ENCODE results near the gene SH3RF2. TPM values are rescaled to one million over a fixed set of nuclear protein-coding genes. Genes with fewer than 3 reads are reported as not detected.

SH3RF2 gene
- total and polyA plus RNA-seq, 10 of the 15 experiments (the other 5 are each of a cell fraction or from before 2014, with no cell fraction given): 0.15 TPM; not detected in 9

DNA sequence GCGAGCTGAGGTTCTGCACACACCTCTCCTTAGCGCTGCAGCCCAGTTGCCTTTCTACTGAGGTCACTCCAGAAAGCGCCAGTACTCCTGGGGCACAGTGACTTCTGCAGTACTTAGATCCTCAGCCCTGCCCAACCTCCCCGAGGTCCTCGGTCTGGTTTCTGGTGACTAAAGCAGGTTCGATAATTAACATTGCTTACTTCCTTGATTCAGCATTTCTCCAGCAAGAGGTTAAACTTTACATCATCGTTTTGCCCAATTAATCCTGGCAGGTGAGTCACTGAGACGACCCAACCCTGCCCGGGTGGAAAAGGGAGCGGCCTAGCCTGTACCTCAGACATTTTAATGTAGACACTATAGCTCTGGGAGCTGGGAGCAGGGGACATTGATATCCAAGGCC, 91.4 kb downstream of the SH3RF2 start:
- no TSS peak for BruUV-seq (replicated peaks)

DNA sequence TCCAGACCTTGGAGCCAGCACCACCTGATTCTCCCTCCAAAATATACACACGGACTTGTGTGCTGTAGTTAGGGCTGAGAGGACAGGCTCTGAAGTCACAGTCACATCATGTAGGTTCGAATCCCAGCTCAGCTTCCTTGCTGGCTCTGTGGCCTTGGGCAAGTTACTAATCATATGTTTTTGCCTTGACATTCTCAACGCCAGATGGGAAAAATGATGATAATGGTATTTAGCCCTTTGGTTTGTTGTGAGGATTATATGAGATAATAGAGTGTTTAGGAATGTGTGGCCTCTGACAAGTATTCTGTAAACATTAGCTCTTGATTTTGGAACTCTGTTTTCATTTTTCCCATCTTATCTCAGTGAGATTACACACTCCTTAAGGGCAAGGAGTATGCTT, 96.5 kb downstream of the SH3RF2 start:
- Histone ChIP-seq H2AFZ (ENCODE audit: control insufficient read depth, low read depth, low read length) (no peak overlapping the region), H3K4me1 (ENCODE audit: control insufficient read depth, insufficient read depth, low read length) (no peaks in the 10 kb centered on the region), H4K20me1 (ENCODE audit: control insufficient read depth, insufficient read depth) (no peaks in the 10 kb centered on the region), H3K9ac (ENCODE audit: control insufficient read depth, insufficient read depth, low read length) (no peak overlapping the region), H3K4me2 (ENCODE audit: control insufficient read depth, insufficient read depth) (no peak overlapping the region), H3K27ac (ENCODE audit: control insufficient read depth, insufficient read depth) (no peak overlapping the region), H3K4me3 (no peak overlapping the region), H3K79me2 (ENCODE audit: control insufficient read depth, insufficient read depth, low read length) (no peaks in the 10 kb centered on the region), H3K9me3 (replicated peaks; ENCODE audit: control insufficient read depth, insufficient read depth, low read length) (no peaks in the 10 kb centered on the region), H3K27me3 (replicated peaks in 1 of 2; ENCODE audit: control insufficient read depth in 2 of 2, insufficient read depth in 2 of 2, low read length in 1 of 2) (0 out of 4 replicates have a peak, but pooled peaks cover 0 to 2% of the 10 kb centered on the region in 2 experiments), H3K36me3 (ENCODE audit: control insufficient read depth in 2 of 2, insufficient read depth in 2 of 2, low read length in 1 of 2) (no peaks in the 10 kb centered on the region)
- no peak for ATAC-seq
- ChIA-PET RAD21 (ENCODE audit: unreplicated experiment) (no interaction called here), CTCF (interaction anchor here (2.0 kb wide), 1 partner anchor 8 kb away, joined by 9 read pairs; no protein-coding TSS in a partner anchor), SMC1A (ENCODE audit: uncharacterized antibody, unreplicated experiment) (no interaction called here), POLR2A (no interaction called here)
- no peak for DNase-seq (ENCODE audit: low read depth, low spot score)
- in situ Hi-C loops (cut with MboI): no loop called here
- 0% methylated on average over 3 of the region's 3 CpGs for WGBS (ENCODE audit: insufficient coverage, insufficient replicate concordance, low lambda C conversion rate, missing lambda C conversion rate)
- no peak for FAIRE-seq
- BruUV-seq (replicated peaks): no TSS peak
- intact Hi-C loops (cut with micrococcal nuclease; ENCODE audit: unreplicated experiment): no loop called here
- TF ChIP-seq RBBP5 (conservative IDR thresholded peaks at IDR 0.05) (no peak), MYC (IDR thresholded peaks at IDR 0.05; ENCODE audit: insufficient read depth, insufficient read length, insufficient replicate concordance, low read length, severe bottlenecking) (no peak), MYB (IDR thresholded peaks at IDR 0.05; ENCODE audit: borderline replicate concordance, low read depth, low read length) (no peak)
- TF ChIP-seq, protein P1, sequence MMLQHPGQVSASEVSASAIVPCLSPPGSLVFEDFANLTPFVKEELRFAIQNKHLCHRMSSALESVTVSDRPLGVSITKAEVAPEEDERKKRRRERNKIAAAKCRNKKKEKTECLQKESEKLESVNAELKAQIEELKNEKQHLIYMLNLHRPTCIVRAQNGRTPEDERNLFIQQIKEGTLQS (IDR thresholded peaks at IDR 0.05; ENCODE audit: borderline replicate concordance, extremely low read depth, low read depth, low read length): no peak
- TF ChIP-seq, protein P2, sequence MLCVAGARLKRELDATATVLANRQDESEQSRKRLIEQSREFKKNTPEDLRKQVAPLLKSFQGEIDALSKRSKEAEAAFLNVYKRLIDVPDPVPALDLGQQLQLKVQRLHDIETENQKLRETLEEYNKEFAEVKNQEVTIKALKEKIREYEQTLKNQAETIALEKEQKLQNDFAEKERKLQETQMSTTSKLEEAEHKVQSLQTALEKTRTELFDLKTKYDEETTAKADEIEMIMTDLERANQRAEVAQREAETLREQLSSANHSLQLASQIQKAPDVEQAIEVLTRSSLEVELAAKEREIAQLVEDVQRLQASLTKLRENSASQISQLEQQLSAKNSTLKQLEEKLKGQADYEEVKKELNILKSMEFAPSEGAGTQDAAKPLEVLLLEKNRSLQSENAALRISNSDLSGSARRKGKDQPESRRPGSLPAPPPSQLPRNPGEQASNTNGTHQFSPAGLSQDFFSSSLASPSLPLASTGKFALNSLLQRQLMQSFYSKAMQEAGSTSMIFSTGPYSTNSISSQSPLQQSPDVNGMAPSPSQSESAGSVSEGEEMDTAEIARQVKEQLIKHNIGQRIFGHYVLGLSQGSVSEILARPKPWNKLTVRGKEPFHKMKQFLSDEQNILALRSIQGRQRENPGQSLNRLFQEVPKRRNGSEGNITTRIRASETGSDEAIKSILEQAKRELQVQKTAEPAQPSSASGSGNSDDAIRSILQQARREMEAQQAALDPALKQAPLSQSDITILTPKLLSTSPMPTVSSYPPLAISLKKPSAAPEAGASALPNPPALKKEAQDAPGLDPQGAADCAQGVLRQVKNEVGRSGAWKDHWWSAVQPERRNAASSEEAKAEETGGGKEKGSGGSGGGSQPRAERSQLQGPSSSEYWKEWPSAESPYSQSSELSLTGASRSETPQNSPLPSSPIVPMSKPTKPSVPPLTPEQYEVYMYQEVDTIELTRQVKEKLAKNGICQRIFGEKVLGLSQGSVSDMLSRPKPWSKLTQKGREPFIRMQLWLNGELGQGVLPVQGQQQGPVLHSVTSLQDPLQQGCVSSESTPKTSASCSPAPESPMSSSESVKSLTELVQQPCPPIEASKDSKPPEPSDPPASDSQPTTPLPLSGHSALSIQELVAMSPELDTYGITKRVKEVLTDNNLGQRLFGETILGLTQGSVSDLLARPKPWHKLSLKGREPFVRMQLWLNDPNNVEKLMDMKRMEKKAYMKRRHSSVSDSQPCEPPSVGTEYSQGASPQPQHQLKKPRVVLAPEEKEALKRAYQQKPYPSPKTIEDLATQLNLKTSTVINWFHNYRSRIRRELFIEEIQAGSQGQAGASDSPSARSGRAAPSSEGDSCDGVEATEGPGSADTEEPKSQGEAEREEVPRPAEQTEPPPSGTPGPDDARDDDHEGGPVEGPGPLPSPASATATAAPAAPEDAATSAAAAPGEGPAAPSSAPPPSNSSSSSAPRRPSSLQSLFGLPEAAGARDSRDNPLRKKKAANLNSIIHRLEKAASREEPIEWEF (IDR thresholded peaks at IDR 0.05; ENCODE audit: insufficient replicate concordance, low read depth, low read length): no peak

More for the DNA sequence above, 91.4 kb downstream of the SH3RF2 start:
- Histone ChIP-seq H3K4me3 (no peak overlapping the region), H3K79me2 (ENCODE audit: control insufficient read depth, insufficient read depth, low read length) (no peaks in the 10 kb centered on the region), H3K27me3 (replicated peaks in 1 of 2; ENCODE audit: control insufficient read depth in 2 of 2, insufficient read depth in 2 of 2, low read length in 1 of 2) (peaks cover 0 to 4% of the 10 kb centered on the region in 2 experiments; a peak in 1 of 4 replicates), H2AFZ (ENCODE audit: control insufficient read depth, low read depth, low read length) (no peak overlapping the region), H3K9me3 (replicated peaks; ENCODE audit: control insufficient read depth, insufficient read depth, low read length) (no peaks in the 10 kb centered on the region), H3K27ac (ENCODE audit: control insufficient read depth, insufficient read depth) (no peak overlapping the region), H3K36me3 (ENCODE audit: control insufficient read depth in 2 of 2, insufficient read depth in 2 of 2, low read length in 1 of 2) (no peaks in the 10 kb centered on the region), H3K4me1 (ENCODE audit: control insufficient read depth, insufficient read depth, low read length) (no peaks in the 10 kb centered on the region), H3K4me2 (ENCODE audit: control insufficient read depth, insufficient read depth) (no peak overlapping the region), H4K20me1 (ENCODE audit: control insufficient read depth, insufficient read depth) (no peaks in the 10 kb centered on the region), H3K9ac (ENCODE audit: control insufficient read depth, insufficient read depth, low read length) (no peak overlapping the region)
- ChIA-PET CTCF (no interaction called here), RAD21 (ENCODE audit: unreplicated experiment) (no interaction called here), POLR2A (no interaction called here), SMC1A (ENCODE audit: uncharacterized antibody, unreplicated experiment) (no interaction called here)
- in situ Hi-C loops (cut with MboI): no loop called here
- no peak for FAIRE-seq
- TF ChIP-seq KDM1A (IDR thresholded peaks at IDR 0.05; ENCODE audit: borderline replicate concordance): no peak
- no peak for TF ChIP-seq PAX8 (IDR thresholded peaks at IDR 0.05)
- no peak for TF ChIP-seq ZNF622 (IDR thresholded peaks at IDR 0.05)
- TF ChIP-seq, protein P3, sequence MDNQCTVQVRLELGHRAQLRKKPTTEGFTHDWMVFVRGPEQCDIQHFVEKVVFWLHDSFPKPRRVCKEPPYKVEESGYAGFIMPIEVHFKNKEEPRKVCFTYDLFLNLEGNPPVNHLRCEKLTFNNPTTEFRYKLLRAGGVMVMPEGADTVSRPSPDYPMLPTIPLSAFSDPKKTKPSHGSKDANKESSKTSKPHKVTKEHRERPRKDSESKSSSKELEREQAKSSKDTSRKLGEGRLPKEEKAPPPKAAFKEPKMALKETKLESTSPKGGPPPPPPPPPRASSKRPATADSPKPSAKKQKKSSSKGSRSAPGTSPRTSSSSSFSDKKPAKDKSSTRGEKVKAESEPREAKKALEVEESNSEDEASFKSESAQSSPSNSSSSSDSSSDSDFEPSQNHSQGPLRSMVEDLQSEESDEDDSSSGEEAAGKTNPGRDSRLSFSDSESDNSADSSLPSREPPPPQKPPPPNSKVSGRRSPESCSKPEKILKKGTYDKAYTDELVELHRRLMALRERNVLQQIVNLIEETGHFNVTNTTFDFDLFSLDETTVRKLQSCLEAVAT (IDR thresholded peaks at IDR 0.05): no peak
- no peak for TF ChIP-seq ZZZ3 (IDR thresholded peaks at IDR 0.05; ENCODE audit: control insufficient read depth, insufficient read length, low read depth)
- intact Hi-C loops (cut with micrococcal nuclease; ENCODE audit: unreplicated experiment): no loop called here
- 41% methylated on average over 10 of the region's 10 CpGs for WGBS (ENCODE audit: insufficient coverage, insufficient replicate concordance, low lambda C conversion rate, missing lambda C conversion rate)
- DNase-seq (ENCODE audit: low read depth, low spot score): no peak
- ATAC-seq: no peak

Measured in GM12878 (cell line).